ENCODE measurements around the gene ZCCHC7. TPM values are rescaled to one million over a fixed set of nuclear protein-coding genes. Genes with fewer than 3 reads are reported as not detected.

Gene ZCCHC7
- total RNA-seq, 1 donor from 2014 or later: 10.4 TPM

DNA sequence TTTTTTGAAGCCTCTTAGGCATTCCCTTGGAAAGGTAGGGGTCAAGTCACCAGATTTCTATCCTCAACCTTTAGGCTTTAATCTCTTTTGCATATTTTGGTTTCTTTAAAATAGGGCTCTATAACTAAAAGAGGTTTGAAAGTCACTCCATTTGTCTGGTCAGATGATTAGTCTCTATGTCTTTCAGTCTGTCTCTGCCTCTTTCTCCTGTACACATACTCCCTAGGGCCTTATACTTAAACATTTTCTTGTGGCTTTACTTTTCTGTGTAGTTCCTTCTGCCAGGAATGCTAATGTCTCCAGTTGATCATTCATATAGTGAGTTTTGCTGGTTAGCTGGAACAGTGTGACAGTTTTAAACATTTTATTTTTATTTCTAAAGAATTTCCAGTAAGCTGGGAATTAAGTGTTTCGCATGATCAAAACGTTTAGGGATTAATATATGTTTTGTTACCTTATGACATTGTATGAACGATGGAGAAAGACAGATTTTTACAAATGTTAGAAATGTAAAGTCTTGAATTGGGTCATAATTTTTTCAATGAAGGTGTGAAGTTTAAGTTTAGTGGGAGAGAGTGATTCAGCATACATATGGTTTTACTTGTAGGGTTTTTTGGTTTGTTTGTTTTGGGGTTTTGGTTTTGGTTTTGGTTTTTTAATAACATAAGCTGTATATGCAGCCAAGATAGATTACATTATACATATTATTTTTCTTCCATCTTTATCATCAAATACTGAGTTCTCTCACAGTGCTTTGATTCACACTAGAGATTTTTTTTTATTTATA lies 90.6 kb downstream of the ZCCHC7 start:
- no peak for ATAC-seq

DNA sequence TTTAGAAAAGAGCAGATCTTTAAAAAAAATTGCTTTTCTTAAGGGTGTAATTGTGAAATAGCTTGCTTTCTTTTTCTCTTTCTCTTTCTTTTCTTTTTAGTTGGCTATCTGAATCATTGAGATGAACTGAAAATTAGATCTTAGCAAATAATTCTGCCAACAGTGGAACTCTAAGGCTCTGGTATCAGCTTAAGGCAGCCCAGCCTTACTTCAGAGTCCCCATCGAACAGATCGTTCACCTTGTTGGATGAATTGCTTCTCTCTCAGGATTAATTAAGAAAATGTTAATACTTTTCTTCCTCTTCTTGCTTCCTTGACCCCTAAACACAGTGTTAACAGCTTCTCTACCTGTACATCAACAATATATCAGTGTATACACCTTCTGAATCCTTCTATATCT lies 92.1 kb downstream of the ZCCHC7 start:
- no peak for ATAC-seq

DNA sequence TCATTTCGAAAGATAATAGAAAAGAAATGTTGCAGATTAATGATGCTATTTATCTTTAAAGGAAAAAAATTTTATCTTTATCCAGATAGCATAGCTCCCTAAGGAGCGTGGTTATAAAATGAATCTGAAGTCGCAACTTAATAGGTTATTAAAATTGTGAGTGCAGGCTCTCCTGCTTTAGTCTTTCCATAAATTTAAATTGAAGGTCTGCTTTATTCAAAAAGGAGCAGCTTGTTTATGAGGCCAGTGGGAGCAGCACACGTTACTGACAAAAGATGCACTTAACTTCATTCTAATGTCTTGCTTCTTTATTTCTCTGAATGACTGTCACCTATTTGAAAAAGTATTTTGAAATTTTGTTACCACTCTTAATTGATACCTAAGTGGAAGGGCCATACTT lies 95.0 kb downstream of the ZCCHC7 start:
- ATAC-seq: no peak

DNA sequence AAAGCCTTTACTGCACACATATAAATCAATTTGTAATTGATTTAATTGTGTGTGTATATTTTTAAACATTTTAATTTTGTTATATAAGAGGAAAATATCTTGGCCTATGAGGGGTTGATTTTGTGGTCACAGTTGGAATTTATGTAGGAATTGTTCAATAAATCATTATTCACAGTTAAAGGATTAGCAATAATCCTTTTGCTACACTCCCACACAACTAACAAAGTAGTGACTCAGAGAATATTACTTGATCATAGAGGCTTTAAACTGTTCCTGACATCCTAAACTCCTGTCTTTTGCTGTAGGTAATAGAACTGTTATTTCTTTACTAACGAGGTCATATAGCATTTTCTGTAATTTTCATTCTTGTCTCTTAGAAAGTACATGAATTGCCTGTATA lies 95.5 kb downstream of the ZCCHC7 start:
- ATAC-seq: peak; percentile 55

DNA sequence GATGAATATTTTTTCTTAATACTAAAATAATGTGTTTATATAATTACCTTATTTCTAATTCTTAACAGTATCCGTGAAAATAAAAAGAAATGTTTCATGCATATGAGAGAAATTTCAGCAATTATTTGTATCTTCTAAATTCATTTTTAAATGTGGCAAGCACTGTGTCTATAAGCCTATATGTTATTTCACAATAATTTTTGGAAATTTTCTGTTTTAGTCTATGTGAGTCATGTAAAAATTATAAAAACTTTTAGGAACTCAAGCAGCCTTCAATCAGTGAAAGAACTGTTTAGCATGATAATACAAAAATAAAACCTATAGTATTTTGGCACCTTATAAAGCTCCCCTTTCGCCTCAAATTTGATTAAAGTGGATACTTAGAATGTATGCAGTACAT lies 96.8 kb downstream of the ZCCHC7 start:
- no peak for ATAC-seq

- no peak for ATAC-seq
These were observed 98.5 kb downstream of the ZCCHC7 start for GRCh38 chr9:37218800-37219425.

DNA sequence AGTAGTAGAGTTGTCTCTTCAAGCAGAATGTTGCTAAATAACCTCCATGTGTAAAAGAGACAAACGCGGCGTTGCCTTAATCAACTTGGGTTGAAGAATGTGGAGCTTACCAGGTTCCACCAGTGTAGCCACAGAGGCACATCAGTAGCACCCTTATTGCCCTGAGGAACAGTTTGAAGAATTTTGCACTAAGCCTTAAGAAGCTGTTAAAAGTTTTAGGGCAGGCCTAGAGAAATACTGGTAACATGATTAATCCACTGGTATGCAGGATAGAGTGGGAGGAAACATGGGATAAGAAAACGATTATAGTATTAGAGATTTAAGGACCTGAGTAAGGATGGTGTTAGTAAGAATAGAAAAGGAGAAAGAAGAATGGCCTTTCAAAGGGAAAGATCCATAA lies 100.6 kb downstream of the ZCCHC7 start:
- ATAC-seq: no peak

GRCh38 chr9:37221489-37222106 lies 101.2 kb downstream of the ZCCHC7 start:
- no peak for ATAC-seq

- ATAC-seq: no peak
These were observed 109.1 kb downstream of the ZCCHC7 start for GRCh38 chr9:37229455-37229854.

DNA sequence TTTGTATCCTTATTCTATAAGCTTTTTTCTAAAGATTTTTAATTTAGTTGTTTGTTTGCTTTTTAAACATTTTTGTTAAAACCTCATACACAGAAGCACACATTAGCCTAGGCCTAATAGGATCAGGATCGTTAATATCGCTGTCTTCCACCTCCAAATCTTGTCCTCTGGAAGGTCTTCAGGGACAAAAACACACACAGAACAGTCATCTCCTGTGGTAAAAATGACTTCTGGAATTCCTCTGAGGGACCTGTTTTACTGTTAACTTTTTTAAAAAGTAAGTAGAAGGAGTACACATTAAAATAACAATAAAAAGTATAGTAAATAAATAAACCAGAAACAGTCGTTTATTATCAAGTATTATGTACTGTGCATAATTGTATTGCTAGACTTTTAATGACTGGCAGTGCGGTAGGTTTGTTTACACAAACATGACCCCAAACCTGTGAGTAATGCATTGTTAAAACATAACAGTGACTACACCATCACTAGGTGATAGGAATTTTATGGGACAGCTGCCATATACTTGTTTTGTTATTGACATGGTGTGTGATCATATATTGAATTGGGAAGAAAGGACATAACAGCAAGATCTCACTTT lies 109.6 kb downstream of the ZCCHC7 start:
- ATAC-seq: no peak

DNA sequence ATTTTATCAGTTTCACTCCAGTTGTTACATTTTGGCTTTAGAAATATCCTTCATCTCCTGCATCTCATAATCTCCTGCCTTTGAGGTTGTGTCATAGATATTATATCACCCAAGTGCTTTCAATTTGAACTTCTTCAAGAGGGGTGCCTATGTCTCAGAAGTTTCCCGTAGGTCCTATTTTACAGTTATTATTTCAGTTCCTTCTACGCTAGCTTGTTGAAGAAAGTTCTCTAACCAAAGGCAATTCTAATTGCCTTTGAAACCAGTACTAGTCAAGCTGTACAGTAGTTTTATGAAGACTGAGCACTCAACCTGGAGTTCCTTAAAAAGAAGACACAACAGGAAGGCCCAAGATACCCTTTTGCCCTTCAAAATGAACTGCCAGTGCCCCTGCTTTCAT lies 116.4 kb downstream of the ZCCHC7 start:
- no peak for ATAC-seq

DNA sequence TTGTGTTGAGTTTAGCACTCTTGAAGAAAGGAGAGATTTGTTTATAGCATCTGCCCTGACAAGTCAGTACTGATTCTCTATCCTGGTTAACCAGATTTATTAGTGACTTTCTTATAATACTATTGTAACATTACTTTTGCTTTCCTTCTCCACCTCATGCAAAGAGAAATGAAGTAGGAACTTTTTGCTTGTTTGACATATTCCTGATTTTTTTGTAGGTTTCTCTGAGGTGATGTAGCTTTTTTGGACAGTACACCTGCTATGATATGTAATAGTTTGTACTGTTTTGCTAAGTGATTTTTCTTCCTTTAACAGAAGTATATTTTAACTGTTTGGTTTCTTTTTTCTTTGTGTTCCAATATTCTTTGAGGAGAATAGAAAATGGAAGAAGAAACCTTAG lies 117.7 kb downstream of the ZCCHC7 start:
- ATAC-seq: no peak

- ATAC-seq: no peak
These were observed 119.0 kb downstream of the ZCCHC7 start for GRCh38 chr9:37239224-37239859.

DNA sequence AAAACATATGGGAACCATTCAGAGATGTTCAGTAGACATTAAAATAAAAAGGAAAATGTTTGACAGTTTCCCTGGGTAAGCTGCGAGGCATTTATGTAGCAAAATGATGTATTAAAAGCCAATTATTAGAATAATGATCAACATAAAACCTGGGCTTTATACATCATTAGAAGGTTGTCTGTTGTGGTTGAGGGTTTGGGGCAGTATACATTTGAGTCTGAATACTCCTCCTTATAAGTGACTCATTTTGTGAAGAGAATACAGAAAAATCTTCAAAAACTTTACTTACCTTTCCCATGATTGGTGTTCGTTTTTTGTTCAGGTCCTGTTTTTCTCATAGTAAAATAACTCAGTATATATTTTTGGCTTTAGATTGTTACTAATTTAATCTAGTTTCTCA lies 119.5 kb downstream of the ZCCHC7 start:
- ATAC-seq: no peak

DNA sequence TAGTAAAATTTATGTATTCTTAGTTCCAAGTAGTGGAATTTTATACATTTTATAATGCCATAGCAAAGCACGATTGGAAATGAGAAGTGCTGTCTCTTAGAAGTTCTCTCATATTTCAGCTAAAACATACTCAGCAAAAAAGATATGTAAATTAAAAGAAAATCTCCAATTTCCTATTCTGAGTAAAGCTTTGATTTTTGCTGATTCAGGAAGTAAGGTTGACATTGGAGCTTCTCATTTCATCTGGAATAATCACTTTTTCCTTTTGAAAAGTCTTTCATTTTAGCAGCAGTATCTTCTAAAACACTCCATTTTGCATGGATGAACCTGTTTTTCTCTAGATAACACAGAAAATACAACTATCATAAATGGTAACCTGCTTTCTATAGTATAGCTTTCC lies 121.0 kb downstream of the ZCCHC7 start:
- no peak for ATAC-seq

GRCh38 chr9:37242089-37242488 lies 121.7 kb downstream of the ZCCHC7 start:
- no peak for ATAC-seq

GRCh38 chr9:37243588-37244345 lies 123.4 kb downstream of the ZCCHC7 start:
- no peak for ATAC-seq

- no peak for ATAC-seq
These were observed 126.5 kb downstream of the ZCCHC7 start for GRCh38 chr9:37246826-37247225.

DNA sequence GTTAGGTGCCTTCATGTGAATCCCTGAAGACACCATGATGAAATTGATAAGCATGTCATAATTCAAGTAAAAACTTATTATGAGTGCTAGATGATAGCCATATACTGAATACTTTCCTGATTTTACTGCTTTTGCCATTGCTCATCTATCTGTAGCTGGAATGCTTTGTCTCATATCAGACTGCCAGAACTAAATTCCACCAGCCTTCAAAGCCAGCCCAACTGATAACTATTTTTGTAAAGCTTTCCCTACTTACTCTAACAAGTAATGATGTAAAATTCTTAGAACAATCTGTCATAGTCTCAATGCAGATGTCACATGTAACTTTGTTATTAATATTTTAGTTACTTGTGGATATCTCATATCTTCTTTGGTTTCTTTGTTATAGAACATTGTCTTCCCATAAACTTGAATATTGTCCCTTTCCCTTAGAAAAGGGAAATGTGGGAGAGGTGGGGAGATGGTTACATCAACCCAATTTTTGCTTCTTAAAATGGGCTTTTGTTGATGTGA lies 128.3 kb downstream of the ZCCHC7 start:
- no peak for ATAC-seq

DNA sequence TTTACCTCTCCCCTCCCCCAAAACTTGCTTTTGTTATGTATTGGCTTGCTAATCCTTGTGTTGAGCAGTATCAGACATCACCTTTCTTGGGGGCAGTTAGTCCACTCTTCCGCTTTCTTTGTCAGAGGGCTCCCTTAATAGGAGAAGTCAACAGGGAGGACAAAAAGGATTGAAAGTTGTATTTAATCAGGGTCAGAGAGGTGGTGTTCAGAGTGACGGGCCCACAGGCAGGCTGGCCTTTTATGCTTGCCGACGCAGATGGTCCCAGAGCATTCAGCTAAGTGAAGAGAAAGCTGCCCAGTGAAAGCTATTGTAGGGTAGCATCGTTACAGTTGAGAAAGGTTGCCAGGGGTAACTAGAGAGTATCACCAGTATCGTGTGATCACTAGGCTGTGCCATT lies 131.1 kb downstream of the ZCCHC7 start:
- ATAC-seq: no peak

- ATAC-seq: no peak
These were observed 133.1 kb downstream of the ZCCHC7 start for GRCh38 chr9:37253377-37253937.

- ATAC-seq: no peak
These were observed 134.8 kb downstream of the ZCCHC7 start for GRCh38 chr9:37255187-37255586.
